Forelimb muscle (tissue), 1 donor: Measurements from ENCODE around the gene MARCKS. TPM values are rescaled to one million over a fixed set of nuclear protein-coding genes. Genes with fewer than 3 reads are reported as not detected.

ENCODE experiments used
- DNase-seq: peaks from one replicate; pipeline ENCODE4 v3.0.0-alpha.2; 2013; ENCODE audit warnings: low read depth
- polyA plus RNA-seq: library from polyadenylated mRNA; unstranded; fragments of 120-200 nt; gene quantifications from one replicate; pipeline ENCODE4 v1.2.1, GENCODE V29; 2013; ENCODE audit not compliant: insufficient read length

Gene MARCKS, protein sequence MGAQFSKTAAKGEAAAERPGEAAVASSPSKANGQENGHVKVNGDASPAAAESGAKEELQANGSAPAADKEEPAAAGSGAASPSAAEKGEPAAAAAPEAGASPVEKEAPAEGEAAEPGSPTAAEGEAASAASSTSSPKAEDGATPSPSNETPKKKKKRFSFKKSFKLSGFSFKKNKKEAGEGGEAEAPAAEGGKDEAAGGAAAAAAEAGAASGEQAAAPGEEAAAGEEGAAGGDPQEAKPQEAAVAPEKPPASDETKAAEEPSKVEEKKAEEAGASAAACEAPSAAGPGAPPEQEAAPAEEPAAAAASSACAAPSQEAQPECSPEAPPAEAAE
- polyA plus RNA-seq, result 166 TPM

DNA sequence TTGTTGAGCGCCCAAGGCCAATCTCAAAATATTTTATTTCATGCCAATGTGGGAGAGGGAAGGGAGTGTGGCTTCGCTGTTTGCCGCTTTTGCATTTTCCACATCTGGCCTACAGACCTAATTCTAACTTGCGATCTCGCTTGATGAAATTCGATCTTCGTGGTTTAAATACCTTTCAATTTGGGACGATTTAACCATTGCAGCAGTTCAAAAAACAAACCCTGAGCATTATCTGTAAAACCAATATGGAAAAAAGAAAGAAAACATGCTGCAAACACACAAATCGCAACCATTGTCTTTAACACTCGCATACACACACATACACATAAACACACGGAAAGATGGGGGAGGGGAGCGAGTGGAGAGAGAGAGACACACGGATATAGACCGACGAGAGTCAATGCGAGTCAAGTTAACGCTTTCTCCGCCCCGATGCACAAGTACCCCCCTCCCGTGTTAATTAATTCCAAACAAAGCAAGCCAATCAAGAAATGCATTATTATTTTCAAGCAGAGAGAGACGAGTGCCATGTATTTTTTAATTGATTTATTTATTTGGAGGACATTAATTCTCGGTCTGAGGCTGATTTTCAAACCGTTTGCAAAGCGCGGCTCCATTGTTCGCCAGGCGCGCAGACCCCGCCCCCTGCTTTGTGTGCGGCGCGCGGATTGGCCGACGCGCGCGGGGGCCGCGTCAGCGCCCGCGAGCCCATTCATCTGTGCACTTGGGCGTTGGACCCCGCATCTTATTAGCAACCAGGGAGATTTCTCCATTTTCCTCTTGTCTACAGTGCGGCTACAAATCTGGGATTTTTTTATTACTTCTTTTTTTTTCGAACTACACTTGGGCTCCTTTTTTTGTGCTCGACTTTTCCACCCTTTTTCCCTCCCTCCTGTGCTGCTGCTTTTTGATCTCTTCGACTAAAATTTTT is at the start of gene MARCKS:
Gene MARCKS (plus strand): TSS at position 721 of the 931 bp plus-strand sequence. CDS start 401 bp downstream, outside the sequence.
- DNase-seq, result peak; percentile 91

DNA sequence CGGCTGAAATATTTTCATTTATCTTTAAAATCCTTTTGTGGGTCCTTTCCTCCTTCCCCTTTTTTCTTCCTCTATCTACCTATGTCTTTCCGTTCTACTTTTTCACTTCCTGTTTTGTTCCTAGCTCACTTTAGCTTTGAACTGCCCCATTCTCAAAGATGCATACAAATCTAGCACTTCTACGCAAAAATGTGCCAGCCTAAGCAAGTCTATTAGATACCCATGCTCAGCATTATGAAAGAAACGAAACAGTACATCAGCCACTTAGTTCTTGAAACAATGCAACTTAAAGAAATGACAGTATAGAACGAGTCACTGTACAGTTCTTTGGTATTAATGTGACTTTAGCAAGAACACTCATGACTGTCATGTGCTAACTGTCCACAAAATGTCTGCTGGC is 47.3 kb upstream of the MARCKS start:
- no peak for DNase-seq

DNA sequence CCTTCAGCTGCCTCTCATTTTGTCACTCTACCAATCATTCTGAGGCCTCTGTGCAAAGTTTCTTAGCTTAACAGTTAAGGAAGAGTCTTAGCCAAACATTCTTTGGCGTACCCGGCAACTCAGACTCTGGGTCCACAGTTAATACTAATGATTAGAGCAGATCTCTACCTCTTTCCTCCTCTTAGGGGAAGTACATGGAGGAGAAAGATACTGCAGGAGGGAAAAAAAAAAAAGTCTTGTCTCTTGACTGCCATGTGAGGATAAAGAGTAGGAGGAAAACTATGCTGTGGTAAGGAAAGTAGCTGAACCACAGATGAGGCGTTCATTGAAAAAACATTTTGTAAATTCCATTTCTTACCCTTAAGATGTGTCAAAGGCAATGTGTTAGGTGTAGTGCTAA is 44.0 kb upstream of the MARCKS start:
- DNase-seq, result no peak

DNA sequence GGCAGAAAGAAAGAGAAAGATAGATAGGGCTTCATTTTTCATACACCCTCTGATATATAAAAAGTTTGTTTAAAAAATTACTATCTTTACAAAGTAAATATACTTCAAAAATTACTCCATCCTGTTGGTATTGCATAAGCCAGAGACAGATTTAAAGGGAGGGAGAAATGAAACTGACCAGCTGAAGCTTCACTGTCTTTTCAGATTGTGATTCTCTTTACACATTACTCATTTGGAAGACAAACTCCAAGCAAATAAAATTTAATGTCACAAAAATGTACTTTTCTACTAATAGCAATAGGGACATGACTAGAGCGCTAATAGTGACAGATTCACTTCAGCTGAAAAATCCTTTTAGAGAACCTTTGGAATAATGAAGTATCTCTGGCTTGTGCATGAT is 38.6 kb upstream of the MARCKS start:
- DNase-seq, result no peak

DNA sequence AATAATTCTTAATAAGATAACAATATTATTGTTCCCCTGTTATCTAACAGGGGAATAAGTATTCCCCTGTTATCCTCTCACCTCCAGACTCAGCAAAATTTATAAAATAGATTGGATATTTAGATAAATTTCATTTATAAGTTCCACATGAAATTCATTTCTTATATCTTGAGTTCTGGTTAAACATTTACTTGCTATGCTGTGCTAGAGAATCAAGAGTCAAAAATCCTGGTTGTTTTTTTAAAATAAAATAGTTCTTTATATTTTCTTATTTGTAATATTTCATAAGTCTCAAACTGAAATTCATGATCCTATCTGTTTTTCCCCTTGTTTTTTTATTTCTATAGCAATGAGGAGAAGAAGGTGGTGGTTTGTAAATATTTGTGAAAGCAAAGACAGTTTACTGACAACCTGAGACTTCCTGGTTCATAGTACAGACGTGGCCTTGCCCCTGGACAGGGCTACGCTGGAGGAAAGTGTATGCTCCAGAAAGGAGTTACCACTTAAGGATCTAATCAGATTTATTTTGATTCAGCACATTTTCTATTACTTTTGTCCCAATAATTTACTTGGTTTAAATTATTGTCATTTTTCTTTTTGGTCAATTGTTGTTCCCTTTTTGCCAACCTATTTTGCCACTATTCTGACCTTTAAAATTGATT is 37.8 kb upstream of the MARCKS start:
- DNase-seq, result no peak

DNA sequence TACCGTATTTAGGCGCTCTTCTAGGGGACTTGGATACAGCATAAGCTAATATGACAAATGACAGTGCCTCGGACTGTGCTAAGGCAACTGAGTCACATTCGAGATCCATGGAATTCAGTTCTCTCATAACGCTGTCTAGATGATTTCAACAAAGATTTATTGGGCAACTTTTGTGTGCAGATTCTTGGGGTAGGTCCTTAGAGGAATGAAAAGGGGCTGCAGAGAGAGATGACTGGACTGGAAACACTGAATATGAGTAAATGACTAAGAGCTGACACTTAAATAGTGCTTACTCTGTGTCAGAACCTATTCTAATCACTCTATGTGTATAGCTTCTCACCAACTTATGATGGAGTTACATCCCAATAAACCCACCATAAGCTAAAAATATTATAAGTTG is 36.4 kb upstream of the MARCKS start:
- no peak for DNase-seq

DNA sequence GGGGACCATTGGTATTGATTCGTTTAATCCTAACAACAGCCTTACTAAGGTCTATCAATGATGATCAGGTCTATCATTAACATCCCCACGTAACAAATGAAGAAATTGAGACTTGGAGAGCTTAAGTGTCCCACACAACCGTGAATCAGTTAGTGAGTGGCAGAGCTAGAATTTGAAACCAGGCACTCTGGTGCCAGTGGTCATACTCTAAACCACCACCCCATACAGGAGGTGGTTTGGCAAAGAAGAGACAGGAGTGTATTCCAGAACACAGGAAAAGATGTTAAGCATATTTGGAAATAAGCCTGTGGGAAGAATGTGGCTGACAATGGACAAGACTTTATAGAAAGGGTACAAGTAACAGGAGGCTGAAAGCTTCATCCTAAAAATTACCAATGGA is 35.7 kb upstream of the MARCKS start:
- no peak for DNase-seq

DNA sequence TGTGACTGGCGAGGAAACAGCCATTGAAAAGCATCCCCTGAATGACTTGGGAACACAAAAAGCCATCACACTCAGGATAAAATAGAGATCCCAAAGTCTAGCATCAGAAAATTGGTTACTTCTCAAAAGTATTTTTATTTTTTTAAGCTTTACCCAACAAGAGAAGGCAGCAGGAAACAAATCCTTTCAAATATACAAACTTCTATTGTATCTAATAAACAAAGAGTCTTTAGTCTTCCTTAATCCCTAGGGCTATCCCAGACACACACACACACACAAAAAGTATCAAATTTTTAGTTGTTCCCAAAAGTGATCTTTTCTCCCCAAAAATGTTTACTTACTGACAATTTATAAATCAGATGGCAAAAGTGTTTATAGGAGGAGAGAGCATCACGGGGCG is 33.2 kb upstream of the MARCKS start:
- DNase-seq, result no peak

DNA sequence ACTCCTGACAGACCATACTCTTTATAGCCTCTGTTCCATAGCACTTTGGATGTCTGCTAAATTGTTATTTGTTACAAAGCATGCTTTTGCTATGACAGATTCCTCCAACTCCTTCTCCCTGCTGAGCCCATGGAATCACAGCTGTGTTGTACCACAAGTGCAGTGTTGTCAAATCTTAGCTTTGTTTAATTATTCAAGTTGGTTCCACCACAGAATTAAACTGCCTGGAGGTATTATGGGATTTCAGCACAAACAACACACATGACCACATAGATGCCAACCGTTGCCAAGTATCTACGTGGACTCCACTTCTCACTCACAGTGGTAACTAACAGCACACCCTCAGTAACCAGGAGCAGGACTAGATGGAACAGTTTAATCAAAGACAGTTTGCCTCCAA is 32.7 kb upstream of the MARCKS start:
- DNase-seq, result no peak

DNA sequence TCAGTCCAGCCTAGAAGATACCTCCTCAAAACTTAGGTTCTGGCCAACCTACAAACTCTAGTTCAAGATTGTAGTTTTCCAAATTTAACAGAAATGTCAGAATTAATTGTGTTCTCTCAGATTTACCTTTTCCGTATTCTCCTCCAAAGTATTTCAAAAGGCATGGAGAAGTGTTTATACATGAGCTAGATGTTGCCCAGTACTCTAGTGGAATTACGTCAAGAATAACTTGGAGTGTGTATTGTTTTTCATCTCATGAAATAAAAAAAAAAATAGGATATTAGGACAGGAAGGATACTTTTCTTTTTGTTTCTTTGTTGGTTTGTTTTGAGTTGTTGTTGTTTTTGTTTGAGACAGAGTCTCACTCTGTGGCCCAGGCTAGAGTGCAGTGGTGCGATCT is 32.3 kb upstream of the MARCKS start:
- no peak for DNase-seq

DNA sequence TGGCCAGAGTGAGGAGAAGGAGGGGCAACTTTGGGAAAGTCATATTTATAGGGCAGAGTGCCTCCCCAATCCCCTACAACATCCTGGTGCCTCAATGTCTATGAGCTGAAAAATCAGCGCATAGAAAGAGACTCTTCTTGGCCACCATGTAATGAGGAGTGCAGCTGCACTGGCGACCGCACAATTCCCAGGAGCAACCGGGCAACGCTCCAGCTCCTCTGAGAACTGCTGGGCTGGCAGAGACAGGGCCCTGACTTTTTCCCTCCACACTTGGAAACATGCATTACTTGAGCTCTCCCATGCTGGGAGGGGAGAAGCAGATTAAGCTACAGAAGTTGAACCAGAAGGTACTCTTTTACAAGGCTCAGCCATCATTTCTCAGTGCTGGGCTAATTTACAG is 31.4 kb upstream of the MARCKS start:
- DNase-seq, result no peak

DNA sequence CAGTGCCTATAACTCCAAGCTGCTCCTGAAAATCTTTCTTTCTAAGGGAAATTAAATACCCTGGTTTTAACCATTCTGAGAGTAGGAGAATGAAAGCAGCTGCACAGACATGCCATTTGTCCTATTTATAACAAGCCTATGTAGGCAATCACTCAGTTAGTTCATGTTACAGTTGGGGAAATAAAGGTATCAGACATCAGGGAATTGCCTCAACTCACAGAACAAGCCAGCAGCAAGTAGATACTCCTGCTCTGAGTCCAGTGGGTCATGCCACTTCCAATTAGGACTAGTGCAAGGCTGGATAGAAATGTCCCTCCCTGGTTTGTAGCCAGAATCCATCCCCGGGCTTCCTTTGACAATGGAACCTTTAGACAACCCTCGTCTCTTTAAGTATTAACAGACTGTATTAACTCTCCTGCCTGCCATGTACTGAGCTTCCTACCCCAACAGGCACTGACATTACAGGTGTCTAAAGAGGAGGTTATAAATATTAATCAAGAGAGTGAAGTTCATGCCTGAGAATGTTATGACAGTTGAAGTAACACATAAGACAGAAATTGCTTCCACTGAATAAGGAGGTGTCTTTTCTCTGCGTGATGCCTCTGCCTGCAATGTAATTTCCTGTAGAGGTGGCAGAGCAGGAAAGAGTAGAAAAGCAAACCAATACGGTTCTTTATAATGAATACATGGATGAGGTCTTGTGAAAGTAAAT is 28.0 kb upstream of the MARCKS start:
- no peak for DNase-seq

DNA sequence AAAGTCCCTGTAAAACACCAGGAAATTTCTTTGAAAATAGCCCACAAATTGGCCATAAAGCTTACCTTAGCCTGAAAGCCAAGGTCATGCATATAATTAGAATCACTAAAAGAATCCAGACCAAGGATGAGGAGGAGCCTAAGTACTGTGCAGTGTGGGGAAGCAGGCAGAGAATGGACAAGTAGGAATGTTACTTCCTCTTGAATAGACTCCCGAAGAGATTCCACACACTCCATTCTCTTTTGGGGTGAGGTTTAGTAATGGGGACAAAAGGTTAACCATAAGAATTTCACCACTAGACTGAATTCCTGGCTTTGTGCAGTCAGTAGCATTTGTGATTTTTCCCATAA is 27.5 kb upstream of the MARCKS start:
- DNase-seq, result no peak

DNA sequence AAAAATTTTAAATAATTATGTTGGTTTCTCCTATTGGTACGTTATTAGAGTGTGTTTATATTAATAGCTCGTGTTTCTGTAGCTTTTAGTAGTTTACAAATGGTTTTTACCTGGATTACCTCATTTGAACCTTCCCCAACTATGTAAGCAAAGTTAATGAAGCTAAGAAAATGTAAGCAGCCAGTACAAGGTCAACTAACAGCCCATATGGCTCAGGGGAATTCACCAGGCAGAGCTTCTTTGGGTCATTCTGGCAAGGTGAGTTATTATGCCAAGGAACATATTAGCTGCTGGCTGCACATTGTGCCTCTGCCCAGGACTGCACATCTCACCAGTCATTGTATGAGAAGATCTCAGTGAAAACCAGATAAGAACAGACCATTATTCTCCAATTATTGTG is 27.0 kb upstream of the MARCKS start:
- DNase-seq, result no peak

DNA sequence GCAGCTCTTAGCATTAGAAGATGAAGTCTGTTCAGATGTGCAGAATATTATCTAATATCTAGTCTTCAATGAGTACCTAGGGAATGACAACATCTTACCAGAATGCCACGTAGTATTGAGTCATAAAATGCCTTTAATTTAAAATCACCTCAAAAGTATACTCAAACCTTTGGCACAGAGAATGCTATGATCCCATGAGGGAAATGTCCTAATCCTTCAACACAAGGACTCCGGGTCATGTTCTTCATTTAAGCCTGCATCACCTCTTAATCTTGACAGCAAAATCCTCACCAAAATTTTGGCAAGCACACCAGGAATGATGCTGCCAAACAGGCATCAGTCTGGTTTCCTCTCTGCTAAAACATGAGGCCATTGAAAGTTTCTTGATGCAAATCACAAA is 23.6 kb upstream of the MARCKS start:
- no peak for DNase-seq

DNA sequence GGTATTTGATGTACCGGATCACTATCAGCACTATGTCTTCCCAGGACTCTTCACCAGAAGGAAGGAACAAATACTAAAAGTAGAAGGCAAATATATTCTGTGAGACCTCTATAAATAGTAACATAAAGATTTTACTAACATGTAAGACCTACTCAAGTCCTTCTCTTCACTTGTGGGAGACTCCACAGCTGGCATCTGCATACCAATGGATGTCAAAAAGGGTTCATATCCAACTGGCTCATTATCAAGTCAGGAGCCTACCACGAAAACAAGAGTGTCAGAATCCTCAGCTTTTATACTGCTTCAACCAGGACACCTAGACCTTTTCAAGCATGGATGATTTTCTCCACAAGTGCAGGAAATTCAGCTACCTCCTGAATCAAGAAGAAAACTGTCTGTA is 20.0 kb upstream of the MARCKS start:
- DNase-seq, result no peak

DNA sequence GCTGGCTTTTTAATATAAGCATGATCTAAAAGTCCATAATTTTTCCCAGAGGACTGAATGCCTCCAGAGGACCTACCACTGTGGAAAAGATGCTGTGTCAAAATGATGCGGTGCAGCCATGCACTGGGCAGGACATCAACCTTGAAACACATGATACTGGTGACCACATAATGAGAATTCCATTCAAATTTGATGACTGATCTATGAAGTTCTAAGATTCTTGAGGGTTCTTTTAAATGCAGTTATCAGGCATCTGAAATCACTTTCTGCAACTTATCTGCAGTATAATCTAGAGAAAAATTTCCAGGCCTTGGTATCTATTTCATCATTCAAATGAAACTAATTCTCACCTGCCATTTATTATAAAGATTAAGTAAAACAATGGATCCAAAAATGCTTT is 15.0 kb upstream of the MARCKS start:
- DNase-seq, result no peak

DNA sequence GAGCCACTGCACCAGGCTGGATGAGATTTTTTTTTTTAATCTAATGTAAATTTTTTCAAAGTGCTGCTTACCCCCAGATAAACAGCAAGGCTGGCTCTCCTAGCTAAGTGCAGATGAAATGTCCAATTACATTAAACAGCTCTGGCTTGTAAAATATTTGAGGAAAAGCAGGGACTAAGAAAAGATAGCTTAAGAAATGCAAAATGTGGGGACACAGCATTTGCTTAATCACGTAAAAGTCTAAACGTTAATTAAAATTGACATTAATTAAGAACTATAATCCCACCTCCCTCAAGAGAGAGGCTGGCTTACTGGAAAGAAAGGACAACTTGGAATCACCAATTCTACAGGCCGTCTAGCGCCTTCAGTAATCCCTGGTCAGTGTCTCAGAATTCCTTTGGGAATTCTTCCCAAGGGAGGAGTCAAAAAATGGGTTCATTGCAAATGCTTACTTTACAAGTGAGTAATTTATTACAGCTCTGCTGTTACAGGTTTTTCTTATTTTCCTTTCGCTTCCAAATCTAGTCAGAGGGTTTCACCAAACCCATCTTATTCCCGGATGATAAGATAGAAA is 13.6 kb upstream of the MARCKS start:
- no peak for DNase-seq

DNA sequence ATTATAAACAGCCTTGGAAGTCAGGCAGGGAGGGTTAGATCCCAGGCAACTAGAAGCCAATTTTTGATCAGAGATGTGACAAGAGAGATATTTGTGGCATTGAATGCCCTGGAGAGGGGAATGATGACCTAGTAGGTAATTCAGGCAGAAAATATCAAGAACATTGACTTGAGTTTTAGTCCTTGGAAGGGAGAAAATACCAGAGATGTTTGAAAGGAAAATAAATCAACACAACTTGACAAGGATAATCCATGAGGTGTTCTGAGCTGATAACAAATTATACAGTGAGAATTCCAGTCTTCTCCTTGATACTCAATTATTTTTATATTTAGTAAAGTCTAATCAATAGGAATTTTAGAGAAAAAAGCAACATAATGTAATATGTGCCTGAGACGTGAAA is 10.6 kb upstream of the MARCKS start:
- no peak for DNase-seq

DNA sequence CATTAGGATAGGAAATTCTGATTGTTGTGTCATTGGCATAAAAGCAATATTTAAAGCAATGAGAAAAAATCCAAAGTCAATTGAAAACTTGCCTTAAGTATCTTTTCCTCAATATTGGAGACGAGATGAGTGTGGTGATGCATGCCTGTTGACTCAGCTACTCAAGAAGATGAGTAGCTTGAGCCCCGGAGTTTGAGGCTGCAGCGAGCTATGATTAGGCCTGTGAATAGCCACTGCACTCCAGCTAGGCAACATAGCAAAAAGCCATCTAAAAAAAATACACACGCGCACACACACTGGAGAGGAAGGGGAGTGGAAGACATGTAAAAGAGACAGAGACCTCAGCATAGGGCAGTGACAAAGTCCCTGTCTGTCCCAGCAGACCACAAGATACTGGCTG is 9.7 kb upstream of the MARCKS start:
- no peak for DNase-seq

DNA sequence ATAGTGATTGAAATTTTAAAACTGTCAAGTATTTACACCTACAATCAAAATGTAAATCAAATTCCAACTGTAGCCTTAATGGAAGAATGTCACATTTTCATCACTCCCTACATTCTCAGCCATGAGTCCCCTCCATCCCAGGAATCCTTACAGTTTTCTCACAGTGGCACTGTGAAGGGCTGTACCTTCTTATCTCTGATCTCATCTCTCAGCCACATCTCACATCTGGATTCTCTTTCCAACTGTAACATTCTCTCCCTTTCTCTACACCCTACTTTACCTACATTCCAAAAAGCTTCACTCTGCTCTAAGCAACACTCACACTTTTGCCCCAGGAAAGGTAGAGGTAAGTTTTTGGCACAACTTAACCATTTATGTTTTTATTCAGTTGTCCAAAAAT is 8.9 kb upstream of the MARCKS start:
- DNase-seq, result no peak

DNA sequence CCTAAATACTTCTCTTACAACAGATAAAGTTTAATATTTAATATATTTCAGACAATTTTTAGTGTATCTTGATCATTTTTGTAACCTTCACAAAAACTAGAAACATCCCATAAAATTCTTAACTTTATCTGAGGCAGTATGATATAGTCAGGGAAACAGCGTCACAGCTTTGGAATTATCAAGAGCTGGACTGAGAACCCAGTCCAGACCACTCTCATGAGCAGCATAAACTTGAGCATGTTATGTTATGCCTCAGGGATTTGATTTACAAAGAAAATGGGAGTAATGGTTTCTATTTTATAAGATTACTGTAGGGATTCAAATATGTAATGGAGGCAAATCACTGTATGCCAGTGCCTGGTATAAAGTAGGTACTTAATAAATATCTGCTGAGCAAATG is 8.3 kb upstream of the MARCKS start:
- no peak for DNase-seq
